SJSA1 (cell line): ENCODE results near the gene KAZN. TPM values are rescaled to one million over a fixed set of nuclear protein-coding genes. Genes with fewer than 3 reads are reported as not detected.

Experiments
- DNase-seq, 2 experiments: peaks; one replicate each; pipeline ENCODE4 v3.0.0-alpha.2; 2015 to 2020; ENCODE audit warnings: low spot score in 2 of 2, low read depth in 1 of 2
- H3K27ac ChIP-seq: fragments of 250-450 bp; sonication (Bioruptor Pico); 2 replicates; pipeline ENCODE4 v1.5.1; 2020; ENCODE audit warnings: mild to moderate bottlenecking, moderate library complexity
- H3K27me3 ChIP-seq: fragments of 250-450 bp; sonication (Bioruptor Pico); replicated peaks from 2 replicates; pipeline ENCODE4 v1.5.1; 2020; ENCODE audit warnings: mild to moderate bottlenecking, moderate library complexity
- H3K36me3 ChIP-seq: fragments of 250-450 bp; sonication (Bioruptor Pico); 2 replicates; pipeline ENCODE4 v1.5.1; 2020; ENCODE audit warnings: mild to moderate bottlenecking
- H3K4me1 ChIP-seq: fragments of 250-450 bp; sonication (Bioruptor Pico); replicated peaks from 2 replicates; pipeline ENCODE4 v1.6.1; 2021; ENCODE audit warnings: mild to moderate bottlenecking
- H3K4me3 ChIP-seq: fragments of 250-450 bp; sonication (Bioruptor Pico); 2 replicates; pipeline ENCODE4 v1.5.1; 2020; ENCODE audit warnings: mild to moderate bottlenecking
- H3K9me3 ChIP-seq: fragments of 250-450 bp; sonication (Bioruptor Pico); replicated peaks from 2 replicates; pipeline ENCODE4 v1.5.1; 2020; ENCODE audit warnings: mild to moderate bottlenecking
- total RNA-seq: library from RNA; depleted of rRNA; stranded (reverse); fragments of >200 nt; shearing (Covaris generic); gene quantifications from 2 replicates; pipeline ENCODE4 v1.2.3, GENCODE V29; 2014

KAZN gene
- total RNA-seq, 1 experiment from 2014 or later = 4.2 TPM

DNA sequence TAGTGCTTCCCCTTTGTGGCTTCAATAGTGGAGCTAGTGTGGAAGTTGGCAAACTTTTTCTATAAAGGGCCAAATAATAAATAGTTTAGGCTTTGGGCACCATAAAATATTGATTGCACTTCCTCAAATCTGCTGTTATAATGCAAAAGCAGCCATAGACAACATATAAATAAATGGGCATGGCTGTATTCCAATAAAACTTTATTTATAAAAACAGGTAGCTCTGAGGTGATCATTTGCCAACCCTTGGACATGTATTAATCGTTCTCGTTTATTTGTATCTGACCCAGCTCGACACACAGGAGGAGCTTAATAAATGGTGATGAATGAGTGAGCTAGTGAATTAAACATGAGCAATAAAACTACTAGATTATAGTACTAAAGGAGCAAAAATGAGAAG is 13.3 kb downstream of the KAZN start:
- Histone ChIP-seq H3K4me3 (no peak overlapping the region), H3K27me3 (no peaks in the 10 kb centered on the region), H3K9me3 (no peaks in the 10 kb centered on the region), H3K27ac (no peak overlapping the region), H3K36me3 (no peaks in the 10 kb centered on the region), H3K4me1 (no peaks in the 10 kb centered on the region)
- DNase-seq = no peak

DNA sequence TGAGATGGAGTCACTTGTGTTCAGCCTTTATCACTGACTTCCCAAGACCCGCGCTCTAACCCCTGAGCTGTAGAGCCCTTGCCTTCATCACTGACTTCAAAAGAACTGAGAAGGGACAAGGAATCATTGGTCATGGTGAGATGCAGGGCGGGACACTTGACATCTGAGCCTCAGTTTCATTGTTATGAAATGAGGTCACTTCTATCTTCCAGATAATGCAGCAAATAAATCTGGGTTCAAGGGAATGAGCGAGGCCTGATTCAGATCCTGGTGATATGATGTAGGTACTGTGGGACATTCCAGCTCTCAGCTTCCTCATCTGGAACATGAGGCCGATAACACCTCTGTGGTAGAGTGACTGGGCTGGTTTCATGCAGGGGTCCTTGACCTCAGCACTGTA is 13.8 kb downstream of the KAZN start:
- no peaks in the 10 kb centered on the region for H3K9me3 ChIP-seq
- no peak for DNase-seq

DNA sequence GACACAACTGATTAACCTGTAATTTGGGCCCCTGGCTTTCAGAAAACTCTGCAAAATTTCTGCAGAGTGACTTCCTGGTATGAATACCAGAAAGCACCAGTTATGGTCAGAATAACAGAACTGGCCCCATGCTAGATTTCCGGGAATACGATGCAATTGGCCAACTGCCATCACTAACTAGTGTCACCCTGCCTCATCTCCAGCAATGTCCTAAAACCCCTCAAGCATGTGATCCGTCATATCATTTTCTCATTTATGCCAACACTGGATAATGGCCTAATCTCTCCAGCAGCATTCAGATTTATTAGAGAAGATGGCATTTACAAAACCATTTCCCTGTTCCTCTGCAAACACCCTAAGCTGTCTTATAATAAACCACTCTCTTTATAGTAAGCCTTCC is 15.4 kb downstream of the KAZN start:
- no peaks in the 10 kb centered on the region for H3K9me3 ChIP-seq
- H3K4me1 ChIP-seq = no peaks in the 10 kb centered on the region
- no peak overlapping the region for H3K27ac ChIP-seq
- no peaks in the 10 kb centered on the region for H3K36me3 ChIP-seq
- no peaks in the 10 kb centered on the region for H3K27me3 ChIP-seq
- DNase-seq = no peak
- H3K4me3 ChIP-seq = no peak overlapping the region

More for the DNA sequence above, 13.8 kb downstream of the KAZN start:
- Histone ChIP-seq H3K36me3 (no peaks in the 10 kb centered on the region), H3K27me3 (no peaks in the 10 kb centered on the region), H3K27ac (no peak overlapping the region), H3K4me1 (no peaks in the 10 kb centered on the region), H3K4me3 (no peak overlapping the region)

DNA sequence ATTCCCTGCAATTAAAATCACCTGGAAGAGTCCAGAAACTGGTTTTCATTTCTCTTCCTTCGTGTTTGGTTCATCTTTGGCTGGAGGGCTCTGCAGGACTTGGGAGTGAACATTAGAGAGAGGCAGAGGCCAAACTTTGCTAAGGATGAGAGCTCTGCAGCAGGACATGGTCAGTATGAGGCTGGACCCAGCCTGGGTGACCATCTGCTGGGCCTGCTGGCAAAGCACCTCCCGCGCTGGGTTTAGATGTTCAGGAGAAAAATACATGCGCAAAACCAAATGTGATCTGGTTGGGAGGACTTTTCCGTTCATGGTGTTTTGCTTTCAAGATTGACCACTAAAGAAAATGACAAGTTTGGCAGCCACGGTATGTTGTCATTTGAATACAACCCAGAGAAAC is 15.9 kb downstream of the KAZN start:
- Histone ChIP-seq H3K9me3 (no peaks in the 10 kb centered on the region), H3K4me1 (no peaks in the 10 kb centered on the region), H3K27me3 (no peaks in the 10 kb centered on the region), H3K27ac (no peak overlapping the region), H3K4me3 (no peak overlapping the region), H3K36me3 (no peaks in the 10 kb centered on the region)
- DNase-seq = no peak

DNA sequence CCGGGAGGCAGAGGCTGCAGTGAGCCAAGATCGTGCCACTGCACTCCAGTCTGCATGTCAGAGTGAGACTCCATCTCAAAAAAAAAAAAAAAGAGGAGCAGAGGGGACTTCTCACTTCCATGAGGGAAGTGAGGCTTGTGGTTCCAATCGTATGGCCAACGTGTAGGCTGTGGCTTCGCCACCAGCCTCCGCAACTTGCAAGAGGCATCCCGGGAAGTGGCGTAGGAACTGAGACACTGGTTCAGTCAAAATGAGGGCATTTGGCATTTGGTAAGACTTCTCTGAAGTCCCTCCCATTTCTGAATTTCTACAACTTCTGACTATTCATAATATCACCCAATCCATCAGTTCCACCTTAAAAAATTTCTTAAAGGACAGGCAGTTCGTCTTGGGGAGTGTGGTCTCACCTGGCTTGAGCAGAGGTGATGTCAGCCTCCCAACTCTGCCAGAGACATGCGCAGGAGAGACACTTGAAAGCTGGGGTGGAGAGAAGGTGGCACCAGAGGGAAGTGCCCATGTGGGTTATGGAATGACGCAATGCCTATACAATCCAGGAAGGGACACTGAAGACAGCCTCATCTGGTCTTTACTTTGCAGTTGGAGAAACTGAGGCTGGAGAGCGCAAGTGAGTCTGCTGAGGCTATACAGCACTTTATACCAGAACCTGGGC is 17.2 kb downstream of the KAZN start:
- H3K4me3 ChIP-seq = no peak overlapping the region
- no peaks in the 10 kb centered on the region for H3K9me3 ChIP-seq
- DNase-seq = no peak

DNA sequence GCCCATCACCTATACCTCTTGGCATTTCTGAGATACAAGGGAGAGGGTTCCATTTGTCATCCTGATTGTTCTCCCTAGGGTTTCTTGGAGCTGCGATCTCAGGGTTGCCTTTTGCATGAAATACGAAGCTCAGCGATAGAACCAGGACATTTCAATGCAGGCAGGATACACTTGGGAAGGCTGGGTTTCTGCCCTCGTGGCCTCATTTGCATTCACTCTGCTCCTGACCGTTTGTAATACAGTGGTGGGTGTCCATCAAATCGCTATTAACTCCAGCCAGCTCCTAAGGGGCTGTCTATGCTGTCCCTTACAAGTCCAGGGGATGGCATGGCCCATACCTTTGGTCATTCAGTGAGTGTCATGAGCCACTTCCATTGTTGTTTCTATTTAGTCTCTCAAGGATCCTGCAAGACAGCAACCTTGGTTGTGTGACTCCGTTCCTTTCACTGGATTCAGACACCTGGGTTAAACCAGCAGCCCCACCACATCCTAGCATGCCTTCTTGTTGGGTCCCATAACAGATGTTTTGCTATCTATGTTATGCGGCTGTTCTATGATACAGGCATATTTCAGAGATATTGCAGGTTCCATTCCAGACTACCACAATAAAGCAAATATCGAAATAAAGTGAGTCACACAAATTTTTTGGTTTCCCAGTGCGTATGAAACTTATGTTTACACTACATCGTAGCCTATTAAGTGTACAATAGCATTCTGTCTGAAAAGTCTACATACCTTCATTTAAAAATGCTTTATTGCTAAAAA is 18.3 kb downstream of the KAZN start:
- Histone ChIP-seq H3K36me3 (no peaks in the 10 kb centered on the region), H3K27me3 (no peaks in the 10 kb centered on the region), H3K27ac (no peak overlapping the region), H3K4me1 (no peaks in the 10 kb centered on the region), H3K4me3 (no peak overlapping the region), H3K9me3 (no peaks in the 10 kb centered on the region)
- no peak for DNase-seq

More for the DNA sequence above, 17.2 kb downstream of the KAZN start:
- H3K27me3 ChIP-seq = no peaks in the 10 kb centered on the region
- H3K36me3 ChIP-seq = no peaks in the 10 kb centered on the region
- H3K4me1 ChIP-seq = no peaks in the 10 kb centered on the region
- H3K27ac ChIP-seq = no peak overlapping the region

DNA sequence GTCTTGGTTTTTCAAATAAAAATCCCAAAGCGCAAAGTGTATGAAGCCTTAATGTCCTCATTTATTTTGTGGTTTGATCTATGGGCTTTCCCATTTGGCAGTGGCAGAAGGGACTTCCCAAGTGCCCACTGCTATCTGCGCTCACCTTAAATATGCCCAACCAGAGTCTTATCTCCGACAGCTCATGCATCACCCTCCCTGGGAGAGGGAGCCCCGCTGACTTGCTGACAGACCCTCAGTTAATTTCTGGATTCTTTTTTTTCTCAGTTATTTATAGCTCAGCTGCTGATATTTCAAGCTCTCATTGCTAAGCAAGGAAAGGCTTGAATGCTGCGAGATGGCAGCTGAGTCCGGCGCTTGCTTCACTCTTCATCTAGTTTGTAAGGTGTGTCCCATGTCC is 19.3 kb downstream of the KAZN start:
- no peak overlapping the region for H3K4me3 ChIP-seq
- no peaks in the 10 kb centered on the region for H3K27me3 ChIP-seq
- no peaks in the 10 kb centered on the region for H3K4me1 ChIP-seq
- DNase-seq = no peak
- no peaks in the 10 kb centered on the region for H3K36me3 ChIP-seq
- H3K9me3 ChIP-seq = no peaks in the 10 kb centered on the region
- no peak overlapping the region for H3K27ac ChIP-seq

DNA sequence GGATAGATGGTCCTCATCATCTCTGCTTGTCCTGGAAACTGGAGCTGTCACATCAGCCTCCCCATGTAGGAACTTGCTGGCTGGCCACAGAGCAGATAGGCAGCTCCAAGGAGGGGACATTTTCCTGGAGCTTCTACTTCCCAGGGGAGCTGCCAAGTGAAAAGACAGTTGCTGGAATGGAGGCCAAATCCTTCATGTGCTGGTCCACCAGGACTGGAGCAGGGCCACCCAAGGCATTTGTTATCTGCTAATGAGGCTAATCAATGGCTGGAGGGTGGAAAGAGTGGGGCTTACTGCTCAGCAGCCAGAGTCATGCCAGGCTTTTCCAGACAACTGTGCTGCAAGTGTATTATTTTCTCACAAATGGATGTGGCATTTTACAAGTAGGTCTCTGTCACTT is 22.5 kb downstream of the KAZN start:
- H3K27me3 ChIP-seq = no peaks in the 10 kb centered on the region
- H3K27ac ChIP-seq = no peak overlapping the region
- DNase-seq = no peak
- H3K36me3 ChIP-seq = no peaks in the 10 kb centered on the region
- no peaks in the 10 kb centered on the region for H3K9me3 ChIP-seq
- no peaks in the 10 kb centered on the region for H3K4me1 ChIP-seq
- no peak overlapping the region for H3K4me3 ChIP-seq

DNA sequence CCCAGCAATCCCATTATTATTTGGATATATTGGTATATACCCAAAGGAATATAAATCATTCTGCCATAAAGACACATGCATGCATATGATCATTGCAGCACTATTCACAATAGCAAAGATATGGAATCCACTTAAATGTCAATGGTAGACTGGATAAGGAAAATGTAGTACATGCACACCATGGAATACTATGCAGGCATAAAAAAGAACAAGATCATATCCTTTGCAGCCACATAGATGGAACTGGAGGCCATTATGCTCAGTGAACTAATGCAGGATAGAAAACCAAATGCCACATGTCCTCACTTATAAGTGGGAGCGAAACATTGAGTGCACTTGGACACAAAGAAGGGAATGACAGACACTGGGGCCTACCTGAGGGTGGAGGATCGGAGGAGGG is 24.6 kb downstream of the KAZN start:
- DNase-seq = no peak
- H3K4me3 ChIP-seq = no peak overlapping the region
- no peaks in the 10 kb centered on the region for H3K4me1 ChIP-seq
- no peak overlapping the region for H3K27ac ChIP-seq
- no peaks in the 10 kb centered on the region for H3K36me3 ChIP-seq
- no peaks in the 10 kb centered on the region for H3K9me3 ChIP-seq
- H3K27me3 ChIP-seq = no peaks in the 10 kb centered on the region

DNA sequence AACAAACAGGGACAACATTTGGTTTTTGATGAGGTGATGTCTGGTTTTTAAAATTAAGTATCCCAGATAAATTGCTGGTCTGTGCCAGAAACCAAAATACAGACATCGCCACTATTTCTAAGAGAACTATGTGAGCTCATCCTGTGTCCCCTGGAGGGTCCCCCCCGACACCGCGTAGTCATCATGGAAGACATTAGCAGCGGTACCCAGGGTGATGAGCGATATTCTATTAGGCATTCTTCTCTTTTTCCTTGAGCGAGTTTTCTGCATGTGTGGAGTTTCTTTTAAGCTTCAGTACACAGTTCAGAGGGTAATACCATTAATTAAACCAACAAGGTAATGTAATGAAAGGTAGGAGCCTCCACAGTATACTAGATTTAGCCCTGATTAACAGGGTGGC is 26.5 kb downstream of the KAZN start:
- no peaks in the 10 kb centered on the region for H3K27me3 ChIP-seq
- no peaks in the 10 kb centered on the region for H3K9me3 ChIP-seq
- DNase-seq = no peak
- no peak overlapping the region for H3K4me3 ChIP-seq
- no peaks in the 10 kb centered on the region for H3K36me3 ChIP-seq
- no peak overlapping the region for H3K27ac ChIP-seq
- H3K4me1 ChIP-seq = no peaks in the 10 kb centered on the region

DNA sequence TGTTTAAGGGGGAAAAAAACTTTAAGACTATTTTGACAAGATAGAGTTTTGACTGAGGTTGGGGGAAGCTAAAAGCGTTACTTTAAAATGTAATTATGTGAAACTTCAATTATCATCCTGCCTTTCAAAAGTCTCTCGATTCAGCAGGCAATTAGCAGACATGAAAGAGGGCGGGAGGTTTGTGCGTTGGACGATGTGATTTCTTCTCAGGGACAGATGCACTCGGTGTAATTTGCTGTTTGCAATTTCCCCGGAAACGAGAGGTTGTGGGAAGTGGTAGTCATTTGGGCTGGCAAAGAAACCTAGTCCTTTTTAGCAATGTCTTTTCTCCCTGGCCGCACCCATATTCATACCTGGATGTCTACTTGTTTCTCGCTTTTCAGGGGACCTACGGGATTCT is 27.1 kb downstream of the KAZN start:
- Histone ChIP-seq H3K36me3 (no peaks in the 10 kb centered on the region), H3K4me3 (no peak overlapping the region), H3K9me3 (no peaks in the 10 kb centered on the region), H3K27ac (no peak overlapping the region), H3K4me1 (no peaks in the 10 kb centered on the region), H3K27me3 (no peaks in the 10 kb centered on the region)
- DNase-seq = no peak

DNA sequence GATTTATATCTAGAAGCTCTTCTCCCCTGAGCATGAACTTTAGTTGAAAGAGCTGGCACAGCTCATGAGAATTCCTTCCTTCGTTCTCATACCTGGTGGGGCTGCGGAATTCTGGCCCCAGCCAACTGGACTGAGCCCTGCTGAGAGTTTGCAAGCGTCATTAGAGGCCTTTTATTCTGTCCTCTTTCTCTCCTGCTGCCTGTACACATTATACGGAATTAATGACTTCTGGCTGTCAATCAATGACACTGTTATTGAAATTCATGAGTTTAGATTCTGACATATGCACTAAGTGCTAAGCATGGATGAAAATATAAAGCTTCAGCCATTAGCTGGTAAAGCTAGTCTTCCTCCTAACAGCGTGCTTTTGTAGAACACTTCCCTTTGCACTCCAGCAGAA is 27.5 kb downstream of the KAZN start:
- no peaks in the 10 kb centered on the region for H3K4me1 ChIP-seq
- no peak for DNase-seq
- H3K4me3 ChIP-seq = no peak overlapping the region
- no peaks in the 10 kb centered on the region for H3K36me3 ChIP-seq
- H3K9me3 ChIP-seq = no peaks in the 10 kb centered on the region
- no peaks in the 10 kb centered on the region for H3K27me3 ChIP-seq
- H3K27ac ChIP-seq = no peak overlapping the region

DNA sequence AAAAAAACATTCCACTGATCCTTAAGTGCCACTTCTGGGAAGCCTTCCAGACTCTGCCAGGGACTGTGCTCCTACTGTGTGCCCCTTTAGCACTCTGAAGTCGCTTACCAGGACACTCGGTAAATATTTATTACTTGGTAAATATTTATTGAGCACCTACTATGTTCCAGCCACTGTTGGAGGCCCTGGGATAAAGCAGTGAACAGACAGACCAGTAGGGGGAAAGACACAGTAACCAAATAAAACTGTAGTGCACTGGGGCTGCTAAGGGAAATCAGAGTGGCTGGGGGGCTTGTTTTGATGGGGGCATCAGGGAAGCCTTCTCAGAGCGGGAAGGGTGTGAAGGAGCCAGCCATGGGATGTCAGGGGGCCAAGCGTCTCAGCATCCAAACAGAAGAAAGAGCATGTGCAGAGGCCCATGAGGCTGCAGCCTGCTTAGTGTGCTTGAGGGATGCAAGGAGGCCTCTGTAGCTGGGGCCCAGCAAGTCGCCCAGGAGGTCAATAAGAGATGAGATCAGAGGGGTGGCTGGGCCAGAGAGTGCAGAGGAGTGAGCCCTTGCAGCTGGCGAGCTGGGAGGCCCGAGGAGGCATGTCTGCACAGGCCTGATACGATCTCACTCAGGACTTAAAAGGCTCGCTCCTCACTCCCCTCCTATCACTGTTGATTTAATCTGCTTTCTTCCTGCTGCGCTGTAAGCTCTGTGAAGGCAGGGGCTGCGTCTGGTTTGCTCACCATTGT is 28.6 kb downstream of the KAZN start:
- H3K4me3 ChIP-seq = no peak overlapping the region
- no peaks in the 10 kb centered on the region for H3K9me3 ChIP-seq
- no peak for DNase-seq
- no peaks in the 10 kb centered on the region for H3K36me3 ChIP-seq
- H3K27ac ChIP-seq = no peak overlapping the region
- H3K4me1 ChIP-seq = no peaks in the 10 kb centered on the region
- H3K27me3 ChIP-seq = no peaks in the 10 kb centered on the region
